WTC11 (cell line): ENCODE data around the gene UGT1A10.

Experiments
- CTCF ChIP-seq: fragments of 200-600 bp; IDR thresholded peaks from 2 replicates; pipeline ENCODE4 v1.8.0; 2022; ENCODE audit warnings: antibody characterized with exemption
- IRF1 ChIP-seq: sonication (generic); formaldehyde crosslinking; IDR thresholded peaks from 2 replicates; pipeline ENCODE4 v1.8.0; 2023; ENCODE audit warnings: missing genetic modification reagents
- JUN ChIP-seq: sonication (generic); formaldehyde crosslinking; IDR thresholded peaks from 2 replicates; pipeline ENCODE4 v1.8.0; 2023; ENCODE audit warnings: mild to moderate bottlenecking, missing genetic modification reagents
- NFYB ChIP-seq: sonication (generic); formaldehyde crosslinking; conservative IDR thresholded peaks from 2 replicates; pipeline ENCODE4 v1.8.0; 2022; ENCODE audit warnings: low read depth, missing genetic modification reagents
- RELA ChIP-seq: sonication (generic); formaldehyde crosslinking; IDR thresholded peaks from 2 replicates; pipeline ENCODE4 v1.8.1; 2022; ENCODE audit warnings: missing genetic modification reagents, mild to moderate bottlenecking, borderline replicate concordance
- TCF7 ChIP-seq: sonication (generic); formaldehyde crosslinking; IDR thresholded peaks from 2 replicates; pipeline ENCODE4 v1.8.0; 2022; ENCODE audit warnings: mild to moderate bottlenecking, low read depth, missing genetic modification reagents, moderate library complexity
- TF ChIP-seq, protein P1 (sequence below): fragments of 250-450 bp; sonication (Bioruptor Pico); IDR thresholded peaks from 2 replicates; pipeline ENCODE4 v1.9.0; 2021; ENCODE audit warnings: mild to moderate bottlenecking, borderline replicate concordance
- TF ChIP-seq, protein P2 (sequence below): sonication (generic); formaldehyde crosslinking; IDR thresholded peaks from 2 replicates; pipeline ENCODE4 v1.8.1; 2023; ENCODE audit warnings: mild to moderate bottlenecking, missing genetic modification reagents, moderate library complexity
- TF ChIP-seq, protein P3 (sequence below): sonication (generic); formaldehyde crosslinking; IDR thresholded peaks from 2 replicates; pipeline ENCODE4 v1.8.1; 2023; ENCODE audit warnings: mild to moderate bottlenecking, missing genetic modification reagents, moderate library complexity
- TF ChIP-seq, protein P4 (sequence below): sonication (generic); formaldehyde crosslinking; IDR thresholded peaks from 2 replicates; pipeline ENCODE4 v1.8.0; 2022; ENCODE audit warnings: missing genetic modification reagents

DNA sequence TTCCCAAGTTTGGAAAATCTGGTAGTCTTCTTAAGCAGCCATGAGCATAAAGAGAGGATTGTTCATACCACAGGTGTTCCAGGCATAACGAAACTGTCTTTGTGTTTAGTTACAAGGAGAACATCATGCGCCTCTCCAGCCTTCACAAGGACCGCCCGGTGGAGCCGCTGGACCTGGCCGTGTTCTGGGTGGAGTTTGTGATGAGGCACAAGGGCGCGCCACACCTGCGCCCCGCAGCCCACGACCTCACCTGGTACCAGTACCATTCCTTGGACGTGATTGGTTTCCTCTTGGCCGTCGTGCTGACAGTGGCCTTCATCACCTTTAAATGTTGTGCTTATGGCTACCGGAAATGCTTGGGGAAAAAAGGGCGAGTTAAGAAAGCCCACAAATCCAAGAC is 135.9 kb downstream of the UGT1A10 start:
- TF ChIP-seq CTCF (no peak), NFYB (CRISPR knock-in tag) (no peak), RELA (CRISPR knock-in tag) (no peak), IRF1 (CRISPR knock-in tag) (no peak), TCF7 (CRISPR knock-in tag) (no peak), JUN (CRISPR knock-in tag) (no peak)
- TF ChIP-seq, protein P1, sequence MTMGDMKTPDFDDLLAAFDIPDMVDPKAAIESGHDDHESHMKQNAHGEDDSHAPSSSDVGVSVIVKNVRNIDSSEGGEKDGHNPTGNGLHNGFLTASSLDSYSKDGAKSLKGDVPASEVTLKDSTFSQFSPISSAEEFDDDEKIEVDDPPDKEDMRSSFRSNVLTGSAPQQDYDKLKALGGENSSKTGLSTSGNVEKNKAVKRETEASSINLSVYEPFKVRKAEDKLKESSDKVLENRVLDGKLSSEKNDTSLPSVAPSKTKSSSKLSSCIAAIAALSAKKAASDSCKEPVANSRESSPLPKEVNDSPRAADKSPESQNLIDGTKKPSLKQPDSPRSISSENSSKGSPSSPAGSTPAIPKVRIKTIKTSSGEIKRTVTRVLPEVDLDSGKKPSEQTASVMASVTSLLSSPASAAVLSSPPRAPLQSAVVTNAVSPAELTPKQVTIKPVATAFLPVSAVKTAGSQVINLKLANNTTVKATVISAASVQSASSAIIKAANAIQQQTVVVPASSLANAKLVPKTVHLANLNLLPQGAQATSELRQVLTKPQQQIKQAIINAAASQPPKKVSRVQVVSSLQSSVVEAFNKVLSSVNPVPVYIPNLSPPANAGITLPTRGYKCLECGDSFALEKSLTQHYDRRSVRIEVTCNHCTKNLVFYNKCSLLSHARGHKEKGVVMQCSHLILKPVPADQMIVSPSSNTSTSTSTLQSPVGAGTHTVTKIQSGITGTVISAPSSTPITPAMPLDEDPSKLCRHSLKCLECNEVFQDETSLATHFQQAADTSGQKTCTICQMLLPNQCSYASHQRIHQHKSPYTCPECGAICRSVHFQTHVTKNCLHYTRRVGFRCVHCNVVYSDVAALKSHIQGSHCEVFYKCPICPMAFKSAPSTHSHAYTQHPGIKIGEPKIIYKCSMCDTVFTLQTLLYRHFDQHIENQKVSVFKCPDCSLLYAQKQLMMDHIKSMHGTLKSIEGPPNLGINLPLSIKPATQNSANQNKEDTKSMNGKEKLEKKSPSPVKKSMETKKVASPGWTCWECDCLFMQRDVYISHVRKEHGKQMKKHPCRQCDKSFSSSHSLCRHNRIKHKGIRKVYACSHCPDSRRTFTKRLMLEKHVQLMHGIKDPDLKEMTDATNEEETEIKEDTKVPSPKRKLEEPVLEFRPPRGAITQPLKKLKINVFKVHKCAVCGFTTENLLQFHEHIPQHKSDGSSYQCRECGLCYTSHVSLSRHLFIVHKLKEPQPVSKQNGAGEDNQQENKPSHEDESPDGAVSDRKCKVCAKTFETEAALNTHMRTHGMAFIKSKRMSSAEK = no peak
- TF ChIP-seq, protein P2, sequence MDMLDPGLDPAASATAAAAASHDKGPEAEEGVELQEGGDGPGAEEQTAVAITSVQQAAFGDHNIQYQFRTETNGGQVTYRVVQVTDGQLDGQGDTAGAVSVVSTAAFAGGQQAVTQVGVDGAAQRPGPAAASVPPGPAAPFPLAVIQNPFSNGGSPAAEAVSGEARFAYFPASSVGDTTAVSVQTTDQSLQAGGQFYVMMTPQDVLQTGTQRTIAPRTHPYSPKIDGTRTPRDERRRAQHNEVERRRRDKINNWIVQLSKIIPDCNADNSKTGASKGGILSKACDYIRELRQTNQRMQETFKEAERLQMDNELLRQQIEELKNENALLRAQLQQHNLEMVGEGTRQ (CRISPR knock-in tag) = no peak
- TF ChIP-seq, protein P3, sequence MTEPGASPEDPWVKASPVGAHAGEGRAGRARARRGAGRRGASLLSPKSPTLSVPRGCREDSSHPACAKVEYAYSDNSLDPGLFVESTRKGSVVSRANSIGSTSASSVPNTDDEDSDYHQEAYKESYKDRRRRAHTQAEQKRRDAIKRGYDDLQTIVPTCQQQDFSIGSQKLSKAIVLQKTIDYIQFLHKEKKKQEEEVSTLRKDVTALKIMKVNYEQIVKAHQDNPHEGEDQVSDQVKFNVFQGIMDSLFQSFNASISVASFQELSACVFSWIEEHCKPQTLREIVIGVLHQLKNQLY = no peak
- TF ChIP-seq, protein P4, sequence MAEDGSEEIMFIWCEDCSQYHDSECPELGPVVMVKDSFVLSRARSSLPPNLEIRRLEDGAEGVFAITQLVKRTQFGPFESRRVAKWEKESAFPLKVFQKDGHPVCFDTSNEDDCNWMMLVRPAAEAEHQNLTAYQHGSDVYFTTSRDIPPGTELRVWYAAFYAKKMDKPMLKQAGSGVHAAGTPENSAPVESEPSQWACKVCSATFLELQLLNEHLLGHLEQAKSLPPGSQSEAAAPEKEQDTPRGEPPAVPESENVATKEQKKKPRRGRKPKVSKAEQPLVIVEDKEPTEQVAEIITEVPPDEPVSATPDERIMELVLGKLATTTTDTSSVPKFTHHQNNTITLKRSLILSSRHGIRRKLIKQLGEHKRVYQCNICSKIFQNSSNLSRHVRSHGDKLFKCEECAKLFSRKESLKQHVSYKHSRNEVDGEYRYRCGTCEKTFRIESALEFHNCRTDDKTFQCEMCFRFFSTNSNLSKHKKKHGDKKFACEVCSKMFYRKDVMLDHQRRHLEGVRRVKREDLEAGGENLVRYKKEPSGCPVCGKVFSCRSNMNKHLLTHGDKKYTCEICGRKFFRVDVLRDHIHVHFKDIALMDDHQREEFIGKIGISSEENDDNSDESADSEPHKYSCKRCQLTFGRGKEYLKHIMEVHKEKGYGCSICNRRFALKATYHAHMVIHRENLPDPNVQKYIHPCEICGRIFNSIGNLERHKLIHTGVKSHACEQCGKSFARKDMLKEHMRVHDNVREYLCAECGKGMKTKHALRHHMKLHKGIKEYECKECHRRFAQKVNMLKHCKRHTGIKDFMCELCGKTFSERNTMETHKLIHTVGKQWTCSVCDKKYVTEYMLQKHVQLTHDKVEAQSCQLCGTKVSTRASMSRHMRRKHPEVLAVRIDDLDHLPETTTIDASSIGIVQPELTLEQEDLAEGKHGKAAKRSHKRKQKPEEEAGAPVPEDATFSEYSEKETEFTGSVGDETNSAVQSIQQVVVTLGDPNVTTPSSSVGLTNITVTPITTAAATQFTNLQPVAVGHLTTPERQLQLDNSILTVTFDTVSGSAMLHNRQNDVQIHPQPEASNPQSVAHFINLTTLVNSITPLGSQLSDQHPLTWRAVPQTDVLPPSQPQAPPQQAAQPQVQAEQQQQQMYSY = no peak
